ENCODE results near the gene IRF5.
"Not testable (repeated sequence)": the region's sequence is repeated elsewhere in the genome, so short reads cannot be mapped to it uniquely, and the experiment has no call there.

Gene IRF5

GRCh38 chr7:128940494-128941322, 3.0 kb downstream of the IRF5 start:
- DNase-seq: no peak

DNA sequence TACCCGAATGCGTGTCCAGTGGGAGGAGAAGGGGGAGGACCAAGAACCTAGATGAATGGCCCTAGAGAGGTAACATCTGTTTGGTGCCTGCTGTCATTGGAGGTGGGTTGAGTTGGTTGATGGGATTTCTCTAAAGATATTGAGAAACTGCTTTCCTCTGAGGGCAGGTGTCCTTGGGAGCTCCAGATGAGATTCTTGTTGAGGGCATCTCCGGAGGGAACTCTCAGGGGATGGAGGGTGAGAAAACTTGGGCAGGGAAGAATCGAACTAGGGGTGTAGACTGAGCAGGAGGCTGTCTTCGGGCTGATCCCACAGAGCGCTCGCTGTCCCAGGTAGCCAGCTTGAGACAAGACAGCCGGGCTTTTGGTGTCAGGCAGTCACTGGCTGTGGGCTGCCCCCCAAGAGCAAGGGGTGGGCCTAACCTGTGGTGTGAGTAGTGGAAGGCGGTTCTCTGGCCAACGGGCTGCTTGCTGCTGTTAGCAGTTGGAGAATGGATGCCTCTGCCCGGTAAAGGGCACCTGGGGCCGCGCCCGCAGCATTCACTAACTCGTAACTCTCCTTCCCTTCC, 3.7 kb downstream of the IRF5 start:
- DNase-seq: no peak

GRCh38 chr7:128941946-128942526, 4.3 kb downstream of the IRF5 start:
- no peak for DNase-seq

- not testable (repeated sequence) for DNase-seq
Measured at GRCh38 chr7:128943251-128943650, 5.5 kb downstream of the IRF5 start.

DNA sequence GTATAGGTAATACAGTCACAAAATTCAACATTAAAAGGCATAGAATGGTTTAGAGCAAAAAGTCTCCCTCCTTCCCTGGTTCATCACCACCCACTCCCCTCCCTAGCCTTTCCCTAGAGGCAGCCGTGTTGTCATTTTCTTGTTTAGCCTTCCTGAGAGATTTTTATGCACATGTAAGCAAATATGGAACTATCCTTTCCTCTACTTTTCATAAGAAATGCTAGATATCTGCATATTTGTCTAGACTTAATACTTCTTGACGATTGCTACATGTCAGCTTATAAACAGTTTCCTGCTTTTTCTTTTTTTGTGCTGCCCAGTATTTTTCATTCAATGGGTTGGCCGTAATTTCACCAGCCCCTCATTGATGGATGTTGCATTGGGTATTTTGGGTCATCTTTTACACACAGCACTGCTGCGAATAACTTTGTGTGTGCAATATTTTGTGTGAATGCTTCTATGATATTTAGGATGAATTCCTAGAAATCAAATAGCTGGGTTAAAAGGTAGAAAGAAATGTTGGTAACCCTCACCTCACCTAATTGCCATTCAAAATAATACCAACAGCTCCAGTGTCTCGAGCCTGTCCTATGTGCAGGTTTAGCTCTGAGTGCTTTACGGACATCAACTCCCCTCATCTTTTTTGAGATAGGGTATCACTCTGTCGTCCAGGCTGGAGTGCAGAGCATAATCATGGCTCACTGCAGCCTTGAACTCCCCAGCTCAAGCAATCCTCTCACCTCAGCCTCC, 6.9 kb downstream of the IRF5 start:
- no peak for DNase-seq

- no peak for DNase-seq
Measured at GRCh38 chr7:128945668-128946366, 8.1 kb downstream of the IRF5 start.

GRCh38 chr7:128946936-128947830, 9.5 kb downstream of the IRF5 start:
- no peak for DNase-seq

DNA sequence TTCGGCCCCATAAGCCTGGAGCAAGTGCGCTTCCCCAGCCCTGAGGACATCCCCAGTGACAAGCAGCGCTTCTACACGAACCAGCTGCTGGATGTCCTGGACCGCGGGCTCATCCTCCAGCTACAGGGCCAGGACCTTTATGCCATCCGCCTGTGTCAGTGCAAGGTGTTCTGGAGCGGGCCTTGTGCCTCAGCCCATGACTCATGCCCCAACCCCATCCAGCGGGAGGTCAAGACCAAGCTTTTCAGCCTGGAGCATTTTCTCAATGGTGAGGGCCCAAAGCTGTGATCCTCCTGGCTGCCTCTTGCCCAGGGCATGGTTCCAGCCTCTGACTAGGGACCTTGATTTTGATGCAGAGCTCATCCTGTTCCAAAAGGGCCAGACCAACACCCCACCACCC, 10.1 kb downstream of the IRF5 start:
- no peak for DNase-seq

- no peak for DNase-seq
Measured at GRCh38 chr7:128948312-128948973, 10.7 kb downstream of the IRF5 start.

DNA sequence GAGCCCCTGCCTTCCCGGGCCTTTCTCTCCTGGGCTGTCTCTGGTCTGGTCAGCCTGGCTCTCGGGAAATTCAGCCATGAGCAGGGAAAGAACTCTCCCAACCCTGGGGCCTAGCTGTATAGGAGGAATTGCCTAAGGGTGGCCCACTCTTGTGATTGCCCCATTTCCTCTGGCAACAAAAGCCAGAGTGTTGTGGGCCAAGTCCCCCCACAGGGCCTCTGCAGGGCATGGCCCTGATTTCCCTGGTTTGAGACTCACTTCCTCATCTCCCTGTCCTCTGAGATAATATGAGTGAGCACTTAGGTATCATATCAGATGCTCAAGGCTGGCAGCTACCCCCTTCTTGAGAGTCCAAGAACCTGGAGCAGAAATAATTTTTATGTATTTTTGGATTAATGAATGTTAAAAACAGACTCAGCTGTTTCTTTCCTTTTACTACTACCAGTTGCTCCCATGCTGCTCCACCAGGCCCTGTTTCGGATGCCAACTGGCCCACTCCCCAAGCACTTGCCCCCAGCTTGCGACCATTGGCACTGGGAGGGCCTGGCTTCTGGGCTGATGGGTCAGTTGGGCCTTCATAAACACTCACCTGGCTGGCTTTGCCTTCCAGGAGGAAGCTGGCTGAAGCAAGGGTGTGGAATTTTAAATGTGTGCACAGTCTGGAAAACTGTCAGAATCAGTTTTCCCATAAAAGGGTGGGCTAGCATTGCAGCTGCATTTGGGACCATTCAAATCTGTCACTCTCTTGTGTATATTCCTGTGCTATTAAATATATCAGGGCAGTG, 11.4 kb downstream of the IRF5 start:
- DNase-seq: no peak

- no peak for DNase-seq
Measured at GRCh38 chr7:128951296-128951695, 13.6 kb downstream of the IRF5 start.

DNA sequence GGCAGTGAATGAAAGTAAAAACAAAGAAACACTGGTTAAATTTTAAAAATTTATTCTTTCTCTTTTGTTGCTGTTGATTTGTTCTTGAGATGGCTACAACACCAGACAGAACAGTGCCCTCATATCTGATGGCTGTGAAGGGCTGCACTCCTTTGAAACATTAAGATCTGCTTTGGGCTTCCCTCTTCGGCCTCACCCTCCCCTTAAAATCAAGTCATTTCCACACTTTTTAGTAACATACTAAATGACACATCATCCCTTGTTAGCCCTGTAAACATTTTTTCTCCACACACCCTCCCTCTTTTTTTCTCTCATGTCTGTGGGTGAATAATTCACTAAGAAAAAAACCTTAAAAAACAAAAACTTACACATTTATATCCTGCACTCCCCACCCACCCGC, 16.4 kb downstream of the IRF5 start:
- no peak for DNase-seq

GRCh38 chr7:128954830-128955802, 17.4 kb downstream of the IRF5 start:
- no peak for DNase-seq

DNA sequence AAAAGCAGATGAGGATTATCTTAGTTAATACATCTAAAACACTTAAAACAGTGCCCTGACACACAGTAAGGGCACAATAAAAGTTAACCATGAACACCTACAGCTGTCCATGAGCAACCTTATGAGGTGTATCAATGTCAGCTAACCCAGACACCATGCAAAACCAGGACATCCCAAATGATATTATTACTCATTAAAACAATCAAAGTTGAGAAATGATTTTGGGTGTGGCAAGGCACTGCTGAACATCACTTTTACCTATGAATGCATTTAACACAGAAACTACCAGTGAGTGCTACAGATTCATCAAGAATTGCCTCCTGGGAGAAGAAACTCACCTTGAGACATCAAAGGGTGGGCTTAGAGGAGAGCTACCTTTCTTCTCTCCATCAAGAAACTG, 18.3 kb downstream of the IRF5 start:
- DNase-seq: no peak

DNA sequence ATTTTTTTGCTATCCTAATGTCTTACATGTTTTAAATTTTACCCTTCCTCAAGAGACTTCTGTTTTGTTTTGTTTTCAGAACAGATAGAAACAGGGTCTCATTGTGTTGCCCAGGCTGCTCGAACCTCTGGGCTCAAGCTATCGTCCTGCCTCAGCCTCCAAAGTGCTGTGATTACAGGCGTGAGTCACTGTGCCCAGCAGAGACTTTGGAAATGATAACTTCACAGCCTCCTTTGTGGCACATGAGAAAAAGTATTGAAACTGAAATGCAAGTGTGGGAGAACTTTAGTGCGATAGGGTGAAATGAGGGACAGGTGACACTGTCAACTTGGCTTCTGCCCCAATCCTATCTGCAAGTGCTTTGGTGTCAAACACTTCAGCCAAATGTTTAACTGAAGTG, 21.6 kb downstream of the IRF5 start:
- no peak for DNase-seq

- DNase-seq: no peak
Measured at GRCh38 chr7:128961030-128961659, 23.4 kb downstream of the IRF5 start.

- DNase-seq: no peak
Measured at GRCh38 chr7:128962899-128963298, 25.2 kb downstream of the IRF5 start.

- no peak for DNase-seq
Measured at GRCh38 chr7:128963327-128963757, 25.6 kb downstream of the IRF5 start.

GRCh38 chr7:128968624-128969023, 30.9 kb downstream of the IRF5 start:
- no peak for DNase-seq

Measured in stimulated activated naive CD4-positive, alpha-beta T cell (primary cell).